ENCODE results near the gene NEURL3. TPM values are rescaled to one million over a fixed set of nuclear protein-coding genes. Genes with fewer than 3 reads are reported as not detected.

The NEURL3 gene
- total and polyA plus RNA-seq, 2 of the 8 experiments (the other 6 are each of a cell fraction or from before 2014, with no cell fraction given): not detected

GRCh38 chr2:96489261-96489660 lies 15.9 kb downstream of the NEURL3 start:
- H3K79me1 ChIP-seq (ENCODE audit: low read depth, low read length): no peaks in the 10 kb centered on the region
- H4K5ac ChIP-seq (ENCODE audit: insufficient read length, low read depth, low read length): no peak overlapping the region
- H3K14ac ChIP-seq (ENCODE audit: insufficient read length): no peak overlapping the region
- no peaks in the 10 kb centered on the region for H3K79me2 ChIP-seq (ENCODE audit: control insufficient read depth in 1 of 2, insufficient read depth in 2 of 2, low read length in 2 of 2)
- H3K23ac ChIP-seq (ENCODE audit: insufficient read length): no peak overlapping the region
- H3K4me3 ChIP-seq (ENCODE audit: extremely low read depth in 1 of 4, insufficient read depth in 2 of 4, low read depth in 3 of 4, low read length in 4 of 4): no peak overlapping the region
- no peak overlapping the region for H3K9ac ChIP-seq (replicated peaks in 1 of 4; ENCODE audit: extremely low read depth in 1 of 4, low read depth in 3 of 4, low read length in 3 of 4)
- H3K4me2 ChIP-seq (ENCODE audit: insufficient read depth in 1 of 2, low read depth in 2 of 2, low read length in 2 of 2): no peak overlapping the region
- no peak overlapping the region for H3K4ac ChIP-seq (replicated peaks; ENCODE audit: insufficient read length, low read depth, low read length)
- H2AK5ac ChIP-seq (ENCODE audit: low read depth, low read length): no peak overlapping the region
- H3K27me3 ChIP-seq (replicated peaks in 1 of 4; ENCODE audit: control insufficient read depth in 3 of 4, extremely low read depth in 1 of 4, insufficient read depth in 3 of 4, low read length in 3 of 4): peaks cover 0 to 3% (median 0%) of the 10 kb centered on the region in 4 experiments; a peak in 1 of 7 replicates
- no peak overlapping the region for H4K8ac ChIP-seq (ENCODE audit: extremely low read depth, insufficient read depth, low read length)
- TF ChIP-seq GTF2F1 (IDR thresholded peaks at IDR 0.05; ENCODE audit: borderline replicate concordance, low read depth, low read length): no peak
- TF ChIP-seq SAP30 (IDR thresholded peaks at IDR 0.05; ENCODE audit: insufficient read depth, insufficient replicate concordance, low read length): no peak
- TF ChIP-seq EGR1 (IDR thresholded peaks at IDR 0.05; ENCODE audit: borderline replicate concordance, low read depth, low read length): no peak
- TF ChIP-seq MAX (IDR thresholded peaks at IDR 0.05): no peak
- TF ChIP-seq JUND (IDR thresholded peaks at IDR 0.05; ENCODE audit: low read length): no peak
- TF ChIP-seq CREB1 (IDR thresholded peaks at IDR 0.05): no peak
- no peak for TF ChIP-seq KDM4A (IDR thresholded peaks at IDR 0.05; ENCODE audit: low read depth, low read length, severe bottlenecking)
- TF ChIP-seq JUN (IDR thresholded peaks at IDR 0.05; ENCODE audit: low read depth, low read length): no peak
- TF ChIP-seq TBP (IDR thresholded peaks at IDR 0.05; ENCODE audit: low read depth, low read length): no peak
- TF ChIP-seq SUZ12 (IDR thresholded peaks at IDR 0.05; ENCODE audit: low read length): no peak
- TF ChIP-seq CHD2 (IDR thresholded peaks at IDR 0.05; ENCODE audit: low read length): no peak
- no peak for TF ChIP-seq PHF8 (conservative IDR thresholded peaks at IDR 0.05; ENCODE audit: low read depth, low read length)
- TF ChIP-seq SP4 (IDR thresholded peaks at IDR 0.05; ENCODE audit: low read length): no peak
- DNase-seq (ENCODE audit: low read depth in 1 of 2, low spot score in 2 of 2): no peak
- no peak for FAIRE-seq
- no peaks in the 10 kb centered on the region for H3K36me3 ChIP-seq (ENCODE audit: control insufficient read depth in 2 of 4, insufficient read depth in 4 of 4, low read length in 3 of 4)
- no peak overlapping the region for H2BK12ac ChIP-seq (ENCODE audit: low read depth, low read length)
- H3K56ac ChIP-seq (replicated peaks; ENCODE audit: insufficient read length, low read depth, low read length): no peak overlapping the region
- no peak overlapping the region for H2BK15ac ChIP-seq (ENCODE audit: low read length)
- H3K9me3 ChIP-seq (ENCODE audit: insufficient read depth in 2 of 2, low read depth in 1 of 2, low read length in 1 of 2): no peaks in the 10 kb centered on the region
- no peak overlapping the region for H3K18ac ChIP-seq (ENCODE audit: extremely low read depth, low read length)
- no peak overlapping the region for H2BK5ac ChIP-seq (ENCODE audit: low read depth, low read length)
- WGBS, 2 experiments (ENCODE audit: extremely low coverage in 1 of 2, insufficient coverage in 1 of 2, insufficient read length in 1 of 2, insufficient replicate concordance in 2 of 2, low coverage in 1 of 2, low lambda C conversion rate in 2 of 2, missing lambda C conversion rate in 1 of 2): 91% methylated on average over 3 of the region's 3 CpGs; no CpG with 5 or more reads in 1 of the 2 experiments
- H3K27ac ChIP-seq (ENCODE audit: low read depth, low read length): no peak overlapping the region
- no peaks in the 10 kb centered on the region for H4K20me1 ChIP-seq (replicated peaks in 1 of 2; ENCODE audit: control insufficient read depth in 1 of 2, insufficient read depth in 2 of 2, low read length in 2 of 2)
- CTCF ChIA-PET (ENCODE audit: partially characterized antibody): interaction anchor here (0.8 to 1.7 kb wide), 3 partner anchors 9 to 82 kb away, joined by 3 to 7 read pairs (median 5); no protein-coding TSS in a partner anchor
- no peak overlapping the region for H4K91ac ChIP-seq (replicated peaks; ENCODE audit: insufficient read length, low read length)
- peaks cover 3 to 16% (median 5%) of the 10 kb centered on the region in 4 experiments; a peak in 6 of 7 replicates for H3K4me1 ChIP-seq (replicated peaks in 1 of 4; ENCODE audit: control insufficient read depth in 3 of 4, insufficient read depth in 4 of 4, low read length in 3 of 4)
- H2AFZ ChIP-seq (ENCODE audit: low read length): no peak overlapping the region
- no peak overlapping the region for H2BK20ac ChIP-seq (ENCODE audit: low read length)
- no peaks in the 10 kb centered on the region for H3K23me2 ChIP-seq (ENCODE audit: low read depth, low read length)
- POLR2A ChIA-PET (ENCODE audit: partially characterized antibody): no interaction called here
- H2BK120ac ChIP-seq (replicated peaks; ENCODE audit: low read depth, low read length): no peak overlapping the region

Data from H1 (cell line).